ENCODE measurements around the gene GIMAP7. TPM values are rescaled to one million over a fixed set of nuclear protein-coding genes. Genes with fewer than 3 reads are reported as not detected.

The GIMAP7 gene
- total RNA-seq, 3 donors from 2014 or later (not counting 1 experiment from before 2014, with no cell fraction given): 66.3 to 100 (median 67.6) TPM

DNA sequence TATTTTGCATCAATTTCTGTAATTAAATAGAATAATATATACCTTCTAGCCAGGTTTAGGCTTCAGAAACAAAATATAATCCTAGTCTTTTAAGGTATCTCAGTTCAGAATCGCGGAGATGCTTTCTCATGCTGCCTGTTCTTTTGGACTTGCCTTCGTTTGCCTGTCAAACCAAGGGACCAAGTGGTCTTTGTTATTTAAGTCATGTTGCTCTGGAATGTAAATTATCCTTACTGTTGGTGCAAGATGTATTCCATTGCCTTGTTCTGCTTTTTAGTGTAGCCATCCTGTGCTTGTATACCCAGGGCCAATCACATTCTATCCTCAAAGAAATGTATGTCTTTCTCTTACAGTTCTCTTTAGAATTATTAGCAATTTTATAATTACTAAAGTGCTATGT is 51.5 kb downstream of the GIMAP7 start:
- H3K4me1 ChIP-seq (ENCODE audit: control insufficient read depth, insufficient read depth, low read length): peaks cover 45% of the 10 kb centered on the region
- no peak overlapping the region for H3K4me3 ChIP-seq (ENCODE audit: low read length)
- ATAC-seq: no peak
- peaks cover 16% of the 10 kb centered on the region for H3K36me3 ChIP-seq (ENCODE audit: control insufficient read depth, insufficient read depth, low read length)
- H3K9me3 ChIP-seq (ENCODE audit: control insufficient read depth, insufficient read depth, low read length): peaks cover 34% of the 10 kb centered on the region
- no peaks in the 10 kb centered on the region for H3K27me3 ChIP-seq (ENCODE audit: control insufficient read depth, insufficient read depth, low read length)
- Mint-ChIP-seq H3K27me3 (ENCODE audit: low read depth in 2 of 2) (no peaks in the 10 kb centered on the region), H3K4me1 (peaks cover 62 to 73% of the 10 kb centered on the region in 2 donors), H3K36me3 (peaks cover 44% of the 10 kb centered on the region), H3K4me3 (peak overlapping the region; percentile 96), H3K27ac (peak overlapping the region; percentile 90 to 95), H3K9me3 (peaks cover 4 to 11% of the 10 kb centered on the region in 2 donors)
- TF ChIP-seq, protein P1, sequence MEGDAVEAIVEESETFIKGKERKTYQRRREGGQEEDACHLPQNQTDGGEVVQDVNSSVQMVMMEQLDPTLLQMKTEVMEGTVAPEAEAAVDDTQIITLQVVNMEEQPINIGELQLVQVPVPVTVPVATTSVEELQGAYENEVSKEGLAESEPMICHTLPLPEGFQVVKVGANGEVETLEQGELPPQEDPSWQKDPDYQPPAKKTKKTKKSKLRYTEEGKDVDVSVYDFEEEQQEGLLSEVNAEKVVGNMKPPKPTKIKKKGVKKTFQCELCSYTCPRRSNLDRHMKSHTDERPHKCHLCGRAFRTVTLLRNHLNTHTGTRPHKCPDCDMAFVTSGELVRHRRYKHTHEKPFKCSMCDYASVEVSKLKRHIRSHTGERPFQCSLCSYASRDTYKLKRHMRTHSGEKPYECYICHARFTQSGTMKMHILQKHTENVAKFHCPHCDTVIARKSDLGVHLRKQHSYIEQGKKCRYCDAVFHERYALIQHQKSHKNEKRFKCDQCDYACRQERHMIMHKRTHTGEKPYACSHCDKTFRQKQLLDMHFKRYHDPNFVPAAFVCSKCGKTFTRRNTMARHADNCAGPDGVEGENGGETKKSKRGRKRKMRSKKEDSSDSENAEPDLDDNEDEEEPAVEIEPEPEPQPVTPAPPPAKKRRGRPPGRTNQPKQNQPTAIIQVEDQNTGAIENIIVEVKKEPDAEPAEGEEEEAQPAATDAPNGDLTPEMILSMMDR (IDR thresholded peaks at IDR 0.05): no peak
- WGBS (ENCODE audit: insufficient coverage): 100% methylated on average over 3 of the region's 3 CpGs
- DNase-seq: no peak
- intact Hi-C loops (cut with micrococcal nuclease): loop anchor here (2.0 to 5.0 kb wide), 4 partner anchors 51 to 191 kb away; partner anchors contain the start of genes GIMAP5, GIMAP6 and GIMAP7
- H3K27ac ChIP-seq (ENCODE audit: low read length): no peak overlapping the region

DNA sequence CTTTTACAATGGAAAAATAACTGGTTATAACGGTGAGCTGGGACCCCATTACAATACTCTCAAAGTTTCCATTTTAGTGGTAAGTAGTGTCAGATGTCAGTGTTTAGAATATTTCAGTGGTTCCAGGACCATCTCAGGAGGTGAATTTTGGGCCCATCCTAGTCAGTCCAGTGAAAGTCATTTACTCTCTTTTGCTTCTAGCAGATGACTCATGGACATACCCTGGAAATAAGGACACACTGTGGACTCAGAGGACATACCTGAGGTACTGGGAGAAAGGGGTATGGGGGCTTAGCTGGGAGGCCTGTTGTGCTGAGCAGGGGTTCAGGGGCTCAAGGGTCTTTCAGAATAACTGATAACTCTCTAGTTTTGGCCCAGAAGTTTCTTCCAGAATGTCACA is 51.9 kb downstream of the GIMAP7 start:
- Histone ChIP-seq H3K27me3 (ENCODE audit: control insufficient read depth, insufficient read depth, low read length) (no peaks in the 10 kb centered on the region), H3K4me1 (ENCODE audit: control insufficient read depth, insufficient read depth, low read length) (peaks cover 48% of the 10 kb centered on the region), H3K9me3 (ENCODE audit: control insufficient read depth, insufficient read depth, low read length) (peaks cover 34% of the 10 kb centered on the region), H3K36me3 (ENCODE audit: control insufficient read depth, insufficient read depth, low read length) (peaks cover 19% of the 10 kb centered on the region), H3K4me3 (ENCODE audit: low read length) (peak overlapping the region; percentile 72), H3K27ac (ENCODE audit: low read length) (peak overlapping the region; percentile 66)
- Mint-ChIP-seq H3K36me3 (peaks cover 48% of the 10 kb centered on the region), H3K27ac (peak overlapping the region; percentile 90 to 95), H3K27me3 (ENCODE audit: low read depth in 2 of 2) (no peaks in the 10 kb centered on the region), H3K9me3 (peaks cover 4 to 11% of the 10 kb centered on the region in 2 donors), H3K4me1 (peaks cover 65 to 74% of the 10 kb centered on the region in 2 donors), H3K4me3 (peak overlapping the region; percentile 96)
- TF ChIP-seq, protein P1 (IDR thresholded peaks at IDR 0.05): no peak
- ATAC-seq: no peak
- intact Hi-C loops (cut with micrococcal nuclease): loop anchor here (2.0 to 5.0 kb wide), 4 partner anchors 52 to 191 kb away; partner anchors contain the start of genes GIMAP5, GIMAP6 and GIMAP7
- DNase-seq: no peak
- WGBS (ENCODE audit: insufficient coverage): no CpG with 5 or more reads among the region's 1 CpG

DNA sequence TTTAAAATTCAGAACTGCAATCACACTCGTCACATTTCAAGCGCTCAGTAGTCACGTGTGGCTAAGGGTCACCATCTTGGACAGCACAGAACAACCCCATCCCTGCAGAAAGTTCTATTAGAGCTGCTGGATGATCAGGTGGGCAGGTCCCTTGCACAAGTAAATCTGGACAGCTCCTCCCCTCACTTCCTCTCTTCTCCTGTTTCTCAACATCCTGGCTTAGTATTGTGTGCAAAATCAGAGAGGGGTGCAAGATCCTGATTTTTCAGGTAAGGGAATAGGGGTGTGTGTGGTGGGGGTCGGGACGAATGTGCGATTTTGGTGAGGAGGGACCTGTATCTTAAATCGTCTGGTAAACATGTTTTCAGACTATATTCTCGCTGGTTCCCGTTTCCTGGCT is 52.5 kb downstream of the GIMAP7 start, which contains the start of gene GIMAP4:
Gene GIMAP4 (plus strand): TSS at position 222 of the 400 bp plus-strand sequence. CDS start 2,512 bp downstream, outside the sequence.
- TF ChIP-seq, protein P1 (IDR thresholded peaks at IDR 0.05): no peak
- 30% methylated on average over 9 of the region's 9 CpGs for WGBS (ENCODE audit: insufficient coverage)
- H3K27me3 Mint-ChIP-seq (ENCODE audit: low read depth in 2 of 2): no peaks in the 10 kb centered on the region
- peak; percentile 52 to 63 (median 58) for ATAC-seq
- Histone ChIP-seq H3K4me1 (ENCODE audit: control insufficient read depth, insufficient read depth, low read length) (peaks cover 52% of the 10 kb centered on the region), H3K4me3 (ENCODE audit: low read length) (peak within 1 kb of the TSS; percentile 72), H3K9me3 (ENCODE audit: control insufficient read depth, insufficient read depth, low read length) (peaks cover 40% of the 10 kb centered on the region), H3K27me3 (ENCODE audit: control insufficient read depth, insufficient read depth, low read length) (no peaks in the 10 kb centered on the region), H3K27ac (ENCODE audit: low read length) (peak within 1 kb of the TSS; percentile 66), H3K36me3 (ENCODE audit: control insufficient read depth, insufficient read depth, low read length) (peaks cover 25% of the 10 kb centered on the region)
- intact Hi-C loops (cut with micrococcal nuclease): loop anchor here (2.0 to 5.0 kb wide), 4 partner anchors 52 to 190 kb away; partner anchors contain the start of genes GIMAP5, GIMAP6 and GIMAP7
- DNase-seq: peak in 1 of 2 donors; percentile 66
- peak within 1 kb of the TSS; percentile 90 to 95 for H3K27ac Mint-ChIP-seq
- peak within 1 kb of the TSS; percentile 96 for H3K4me3 Mint-ChIP-seq
- H3K9me3 Mint-ChIP-seq: peaks cover 7 to 15% of the 10 kb centered on the region in 2 donors
- peaks cover 69 to 80% of the 10 kb centered on the region in 2 donors for H3K4me1 Mint-ChIP-seq
- peaks cover 54% of the 10 kb centered on the region for H3K36me3 Mint-ChIP-seq
